GM18909 (cell line): ENCODE results near the gene PAK6.

Source experiments
- ATAC-seq: cut with Tn5 transposase; IDR thresholded peaks from one replicate; pipeline ENCODE4 v1.9.1; 2021; ENCODE audit warnings: mild to moderate bottlenecking; ENCODE audit not compliant: unreplicated experiment, poor library complexity

The PAK6 gene

GRCh38 chr15:40240619-40241221, 1.9 kb downstream of the PAK6 start:
- no peak for ATAC-seq

DNA sequence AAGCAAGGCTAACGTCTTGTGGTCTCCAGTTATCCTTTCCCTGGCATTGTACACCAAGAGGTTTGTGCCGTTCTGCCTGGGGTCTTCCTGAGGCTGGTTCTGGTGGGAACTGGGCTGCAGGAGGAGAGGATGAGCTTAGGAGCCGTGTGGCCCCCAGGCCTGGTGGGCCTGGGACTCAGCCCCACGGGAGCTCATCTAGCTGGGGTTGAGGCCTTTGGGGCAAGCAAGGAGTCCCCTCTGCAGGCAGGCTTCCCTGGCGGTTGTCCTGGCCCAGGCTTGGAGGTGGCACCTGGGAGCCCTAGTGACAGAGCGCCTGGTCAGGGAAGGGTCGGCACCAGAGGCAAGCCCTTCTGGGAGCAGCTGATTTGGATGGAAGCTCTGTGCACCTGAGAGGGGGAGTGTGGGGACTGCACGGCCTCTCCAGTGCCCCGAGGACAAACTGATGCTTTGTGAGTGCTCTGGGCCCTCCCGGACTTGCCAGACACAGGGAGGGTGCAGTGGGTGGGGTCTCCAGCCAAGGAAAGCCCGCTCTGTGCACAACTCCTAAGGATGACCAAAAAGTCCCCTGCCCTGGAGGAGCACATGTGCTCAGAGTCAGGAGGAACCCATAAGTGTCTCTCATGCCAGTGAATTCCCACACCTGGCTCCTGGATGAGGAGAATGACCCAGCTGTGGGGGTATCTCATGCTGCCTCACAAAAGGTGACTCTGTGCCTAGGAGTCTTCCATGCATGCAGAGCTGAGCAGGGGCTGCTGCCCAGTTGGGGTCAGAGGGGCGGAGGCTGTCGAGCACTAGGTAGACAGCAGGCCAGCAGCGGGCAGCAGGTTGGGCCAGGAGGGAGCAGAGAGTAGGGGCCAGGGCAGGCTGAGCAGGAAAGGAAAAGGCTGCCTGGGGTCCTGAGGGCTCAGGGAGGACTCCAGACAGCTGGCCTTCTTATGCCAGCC, 2.7 kb downstream of the PAK6 start:
- ATAC-seq, result no peak

DNA sequence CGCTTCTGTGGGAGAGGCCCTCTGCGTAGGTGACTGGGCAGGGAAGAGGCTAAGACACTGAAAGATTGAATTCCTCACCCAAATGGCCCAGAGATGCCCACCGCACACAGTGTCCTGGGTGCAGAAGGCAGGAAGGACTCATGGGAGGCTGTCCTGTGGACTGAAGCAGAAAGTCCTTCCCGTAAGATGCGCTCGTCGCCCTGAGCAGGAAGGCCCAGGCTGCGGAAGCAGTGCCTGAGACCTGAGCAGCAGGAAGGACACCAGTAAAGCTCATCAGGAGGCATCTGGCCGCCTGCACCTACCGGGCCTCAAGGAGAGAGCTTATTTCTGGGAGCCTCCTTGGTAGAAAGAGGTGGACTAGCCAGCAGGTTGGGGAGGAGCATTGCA, 3.3 kb downstream of the PAK6 start:
- no peak for ATAC-seq

GRCh38 chr15:40242601-40243000, 3.7 kb downstream of the PAK6 start:
- no peak for ATAC-seq

GRCh38 chr15:40243126-40243810, 4.4 kb downstream of the PAK6 start:
- ATAC-seq, result no peak

DNA sequence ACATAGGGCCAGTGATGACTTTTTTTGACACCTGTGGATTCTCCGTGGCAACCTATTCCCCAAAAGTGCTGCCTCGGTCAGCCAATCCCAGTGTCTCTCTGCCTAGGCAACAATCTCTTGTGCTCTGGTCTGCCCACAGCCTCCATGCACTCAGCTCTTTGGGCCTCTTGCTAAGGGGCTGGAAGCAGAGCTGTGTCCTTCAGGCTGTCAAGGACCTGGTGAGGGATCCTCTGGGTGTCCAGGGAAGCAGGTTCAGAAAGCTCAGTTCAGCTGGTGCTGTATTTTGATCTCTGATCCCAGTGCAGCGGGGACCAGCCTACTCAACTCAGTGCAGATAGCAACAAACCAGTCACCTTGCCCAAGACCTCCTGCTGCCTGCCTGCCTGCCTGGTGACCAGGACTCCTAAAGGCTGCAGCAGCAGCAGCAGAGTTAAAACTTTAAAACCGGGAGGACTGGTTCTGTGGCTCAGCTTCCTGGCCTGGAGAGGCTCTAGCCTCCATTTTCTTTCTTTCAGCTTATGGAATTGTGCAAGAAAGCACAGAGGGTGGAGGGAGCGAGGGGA, 6.2 kb downstream of the PAK6 start:
- no peak for ATAC-seq

GRCh38 chr15:40245666-40246450, 7.0 kb downstream of the PAK6 start:
- ATAC-seq, result no peak

GRCh38 chr15:40246496-40247280, 7.8 kb downstream of the PAK6 start:
- ATAC-seq, result no peak

DNA sequence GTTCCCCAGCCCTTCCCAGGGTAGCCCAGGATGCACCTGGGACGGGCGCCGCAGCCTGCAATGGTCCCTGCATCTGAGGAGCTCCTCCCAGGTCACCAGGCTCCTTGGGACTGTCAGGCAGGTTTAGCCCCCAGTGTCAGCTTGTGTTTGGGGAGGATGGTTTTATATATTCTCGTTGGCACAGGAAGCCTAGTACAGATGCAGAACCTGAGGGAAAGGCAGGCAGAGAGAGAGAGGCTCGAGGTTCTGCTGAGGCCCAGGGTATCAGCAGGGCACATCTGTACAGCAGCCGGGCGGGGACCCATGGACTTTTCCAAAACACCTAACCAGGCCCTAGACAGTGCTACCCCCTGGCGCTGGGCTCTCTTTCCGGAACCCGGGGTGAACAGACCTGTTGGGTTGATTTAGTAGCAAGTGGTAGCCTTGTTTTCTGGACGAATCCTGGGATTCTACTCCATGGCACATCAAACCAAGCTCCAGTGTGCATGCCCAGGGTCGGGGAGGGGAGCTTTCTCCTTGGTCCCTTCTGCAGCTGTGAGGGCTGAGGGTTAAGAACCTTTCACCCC, 8.6 kb downstream of the PAK6 start:
- ATAC-seq, result no peak

DNA sequence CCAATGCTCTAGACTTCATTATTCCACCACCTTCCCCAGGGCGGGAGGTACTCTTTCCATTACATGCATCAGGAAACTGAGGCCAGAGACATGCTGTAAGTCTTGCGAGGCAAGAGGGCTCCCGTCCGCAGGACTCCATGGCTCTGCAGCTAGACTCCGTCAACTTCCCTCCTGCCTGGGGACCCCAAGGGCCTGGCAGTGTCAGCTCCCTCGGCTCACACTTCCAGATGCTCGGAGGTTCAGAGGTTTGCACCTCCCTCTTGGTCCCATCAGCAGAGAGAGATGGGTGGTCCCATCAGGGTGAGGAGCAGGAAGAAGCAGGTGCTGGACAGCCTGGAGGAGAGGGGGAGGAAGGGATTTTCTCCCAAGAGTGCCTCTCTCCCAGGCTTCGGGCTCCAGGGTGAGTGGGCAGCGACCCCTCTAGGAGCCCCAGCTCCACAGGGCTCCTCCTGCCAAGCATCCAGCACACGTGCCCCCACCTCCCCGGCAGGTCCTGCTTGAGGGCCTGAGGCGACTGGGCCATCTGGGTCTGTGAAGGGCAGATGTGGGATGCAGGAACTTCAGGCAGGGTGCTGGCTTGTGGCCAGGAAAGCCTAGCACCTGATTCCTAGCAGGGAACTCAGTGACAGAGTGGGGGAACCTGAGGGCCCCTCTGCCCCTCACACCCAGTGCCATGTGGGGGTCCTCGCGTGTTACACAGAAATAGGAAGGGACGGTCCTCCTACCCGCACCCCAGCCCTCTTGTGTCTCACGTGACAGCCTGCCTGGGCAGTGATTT, 9.3 kb downstream of the PAK6 start:
- ATAC-seq, result no peak

GRCh38 chr15:40249477-40250303, 10.8 kb downstream of the PAK6 start:
- ATAC-seq, result no peak

GRCh38 chr15:40250304-40250656, 11.4 kb downstream of the PAK6 start:
- no peak for ATAC-seq

- ATAC-seq, result no peak
Observed at GRCh38 chr15:40250771-40251483, 12.1 kb downstream of the PAK6 start.

GRCh38 chr15:40251486-40252140, 12.8 kb downstream of the PAK6 start:
- ATAC-seq, result no peak

DNA sequence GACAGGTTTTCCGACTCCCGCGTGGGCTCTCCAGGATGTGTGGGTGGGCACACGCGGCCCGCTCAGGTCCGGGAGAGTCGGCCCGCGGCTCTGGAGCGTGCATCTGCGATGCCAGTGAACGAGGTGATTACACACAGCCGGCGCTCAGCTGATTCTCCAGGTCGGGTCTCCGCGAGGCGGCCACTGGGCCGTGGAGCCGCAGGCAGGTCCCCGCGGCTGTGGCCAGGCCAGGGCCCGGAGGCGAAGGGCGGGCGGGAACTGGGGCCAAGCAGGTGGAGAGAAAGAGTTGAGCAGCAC, 13.2 kb downstream of the PAK6 start:
- no peak for ATAC-seq

DNA sequence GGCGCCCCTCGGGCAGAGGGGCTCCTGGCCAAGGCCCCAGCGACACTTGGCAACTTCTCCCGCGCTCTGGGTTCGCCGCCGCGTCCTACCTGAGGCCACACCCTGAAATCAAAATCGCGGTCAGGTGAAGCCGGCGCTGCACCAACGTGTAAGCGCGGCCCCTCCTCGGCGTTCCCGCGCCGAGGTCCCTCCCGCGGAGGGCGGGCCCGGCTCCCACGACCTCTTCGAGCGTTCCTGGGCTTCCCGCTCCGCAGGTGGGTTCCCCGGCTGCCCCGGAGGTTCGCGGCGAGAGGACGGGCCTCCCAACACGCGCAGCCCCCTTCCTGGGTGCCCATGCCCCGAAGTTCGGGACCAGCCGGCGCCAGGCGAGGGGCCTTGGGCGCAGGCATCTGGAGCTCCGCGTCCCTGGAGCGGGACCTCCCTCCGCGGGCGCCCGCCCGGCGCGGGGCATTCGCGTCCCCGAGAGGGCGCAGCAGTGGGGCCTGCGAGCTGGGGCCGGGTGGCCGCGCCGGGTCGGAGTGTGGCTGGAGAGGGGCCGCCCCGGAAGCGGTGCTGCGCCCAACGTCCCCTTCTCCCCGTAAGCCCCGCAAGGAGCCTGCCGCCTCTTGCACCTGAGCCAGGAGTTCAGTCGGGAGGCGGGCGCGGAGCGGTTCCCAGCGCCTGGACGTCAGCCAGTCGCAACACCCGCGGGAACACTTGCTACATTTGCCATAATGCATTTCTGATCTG, 13.7 kb downstream of the PAK6 start:
- ATAC-seq, result no peak
